HG03103 (cell line): ENCODE data around the gene MRLN.
"Not testable (repeated sequence)": the region's sequence is repeated elsewhere in the genome, so short reads cannot be mapped to it uniquely, and the experiment has no call there.

Source experiments
- ATAC-seq: cut with Tn5 transposase; IDR thresholded peaks from one replicate; pipeline ENCODE4 v1.9.1; 2021; ENCODE audit warnings: low read depth; ENCODE audit not compliant: unreplicated experiment

Gene MRLN

DNA sequence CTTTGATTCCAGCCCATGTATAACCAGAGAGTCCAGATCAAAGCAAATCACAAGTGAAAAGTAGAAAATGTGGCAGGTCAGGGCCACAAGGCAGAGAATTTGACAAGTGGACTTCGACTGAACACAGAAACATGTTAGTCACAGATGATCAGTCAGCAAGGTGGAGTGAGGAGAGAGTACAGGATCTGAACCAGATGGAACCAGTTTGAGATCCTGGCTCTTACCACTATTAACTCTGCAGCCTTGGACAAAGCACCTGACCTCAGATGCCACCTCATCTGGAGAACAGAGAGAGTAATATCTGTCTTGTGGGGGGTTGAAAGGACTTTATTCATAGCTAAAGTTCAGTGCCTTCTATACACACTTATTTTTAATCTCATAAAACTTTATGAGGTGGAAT, 4.4 kb downstream of the MRLN start:
- ATAC-seq = peak; percentile 74

DNA sequence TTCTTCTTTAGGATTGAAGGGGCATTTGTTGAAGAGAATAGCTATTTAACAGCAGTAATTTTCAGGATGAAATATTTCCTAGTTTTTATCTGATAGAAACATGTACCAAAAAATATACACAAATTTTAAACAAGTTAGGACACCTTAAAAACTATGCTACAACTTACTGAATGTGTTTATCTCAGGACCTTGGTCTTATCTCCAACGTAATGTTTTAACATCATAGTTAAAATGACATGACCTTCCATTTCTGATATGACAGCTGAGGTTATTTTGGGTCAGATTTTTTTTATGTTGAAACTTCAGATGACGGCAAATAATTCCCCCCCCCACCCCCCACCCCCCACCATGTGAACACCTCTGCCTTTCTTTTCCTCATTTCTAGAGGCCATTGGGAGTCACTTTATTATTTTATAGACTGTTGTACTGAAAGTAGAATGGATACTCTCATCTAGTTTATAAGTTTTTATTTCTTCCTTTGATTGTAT, 8.0 kb downstream of the MRLN start:
- no peak for ATAC-seq

DNA sequence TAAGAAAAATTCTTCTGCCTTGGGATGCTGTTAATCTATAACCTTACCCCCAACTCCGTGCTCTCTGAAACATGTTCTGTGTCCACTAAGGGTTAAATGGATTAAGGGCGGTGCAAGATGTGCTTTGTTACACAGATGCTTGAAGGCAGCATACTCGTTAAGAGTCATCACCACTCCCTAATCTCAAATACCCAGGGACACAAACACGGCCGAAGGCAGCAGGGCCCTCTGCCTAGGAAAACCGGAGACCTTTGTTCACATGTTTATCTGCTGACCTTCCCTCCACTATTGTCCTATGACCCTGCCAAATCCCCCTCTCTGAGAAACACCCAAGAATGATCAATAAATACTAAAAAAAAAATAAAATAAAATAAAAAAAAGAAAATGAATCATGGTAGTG, 8.5 kb downstream of the MRLN start:
- not testable (repeated sequence) for ATAC-seq

DNA sequence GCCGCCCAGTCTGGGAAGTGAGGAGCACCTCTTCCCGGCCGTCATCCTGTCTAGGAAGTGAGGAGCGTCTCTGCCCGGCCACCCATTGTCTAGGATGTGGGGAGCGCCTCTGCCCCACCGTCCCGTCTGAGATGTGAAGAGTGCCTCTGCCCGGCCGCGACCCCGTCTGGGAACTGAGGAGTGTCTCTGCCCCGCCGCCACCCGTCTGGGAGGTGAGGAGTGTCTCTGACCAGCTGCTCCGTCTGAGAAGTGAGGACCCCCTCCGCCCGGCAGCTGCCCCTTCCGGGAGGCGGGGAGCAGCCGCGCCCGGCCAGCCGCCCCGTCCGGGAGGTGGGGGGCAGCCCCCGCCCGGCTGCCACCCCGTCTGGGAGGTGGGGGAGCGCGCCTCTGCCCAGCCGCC, 9.1 kb downstream of the MRLN start:
- not testable (repeated sequence) for ATAC-seq

DNA sequence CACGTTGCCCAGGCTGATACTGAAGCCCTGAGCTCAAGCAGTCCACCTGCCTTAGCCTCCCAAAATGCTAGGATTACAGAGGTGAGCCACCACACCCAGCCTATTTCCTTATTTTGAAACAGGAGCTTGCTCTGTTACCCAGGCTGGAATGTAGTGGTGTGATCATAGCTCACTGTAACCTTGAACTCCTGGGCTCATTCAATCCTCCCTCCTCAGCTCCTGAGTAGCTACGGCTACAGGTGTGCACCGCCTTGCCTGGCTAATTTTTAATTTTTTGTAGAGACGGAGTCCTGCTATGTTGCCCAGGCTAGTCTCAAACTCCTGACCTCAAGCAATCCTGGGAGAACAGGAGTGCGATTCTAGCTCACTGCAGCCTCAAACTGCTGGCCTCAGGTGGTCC, 11.7 kb downstream of the MRLN start:
- ATAC-seq = no peak

DNA sequence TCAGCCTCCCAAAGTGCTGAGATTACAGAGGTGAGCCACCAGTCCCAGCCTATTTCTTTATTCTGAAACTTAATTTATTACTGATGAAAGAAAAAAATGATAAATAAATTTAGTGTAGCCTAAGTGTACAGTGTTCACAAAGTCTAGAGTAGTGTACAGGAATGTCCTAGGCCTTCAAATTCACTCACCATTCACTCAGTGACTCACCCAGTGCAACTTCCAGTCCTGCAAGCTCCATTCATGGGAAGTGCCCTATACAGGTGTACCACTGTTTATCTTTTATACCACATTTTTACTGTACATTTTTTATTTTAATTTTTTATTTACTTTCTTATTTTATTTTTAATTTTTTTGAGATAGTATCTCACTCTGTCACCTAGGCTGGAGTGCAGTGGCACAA, 12.2 kb downstream of the MRLN start:
- no peak for ATAC-seq

DNA sequence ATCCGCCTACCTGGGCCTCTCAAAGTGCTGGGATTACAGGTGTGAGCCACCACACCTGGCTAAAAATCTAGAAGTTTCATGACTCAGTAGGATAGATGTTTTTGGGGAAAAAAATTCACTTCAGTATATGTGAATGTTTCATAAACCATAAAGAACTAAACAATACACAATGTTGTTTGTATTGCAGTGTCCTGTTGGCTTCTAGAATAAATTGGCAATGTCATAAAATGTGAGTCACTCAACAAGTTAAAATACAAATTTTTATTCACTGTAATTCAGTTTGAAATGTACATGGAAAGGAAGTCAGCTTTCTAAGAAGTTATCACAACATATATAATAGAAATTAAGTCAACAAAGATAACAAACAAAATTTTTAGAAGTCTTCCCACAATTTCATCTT, 16.5 kb downstream of the MRLN start:
- ATAC-seq = no peak

DNA sequence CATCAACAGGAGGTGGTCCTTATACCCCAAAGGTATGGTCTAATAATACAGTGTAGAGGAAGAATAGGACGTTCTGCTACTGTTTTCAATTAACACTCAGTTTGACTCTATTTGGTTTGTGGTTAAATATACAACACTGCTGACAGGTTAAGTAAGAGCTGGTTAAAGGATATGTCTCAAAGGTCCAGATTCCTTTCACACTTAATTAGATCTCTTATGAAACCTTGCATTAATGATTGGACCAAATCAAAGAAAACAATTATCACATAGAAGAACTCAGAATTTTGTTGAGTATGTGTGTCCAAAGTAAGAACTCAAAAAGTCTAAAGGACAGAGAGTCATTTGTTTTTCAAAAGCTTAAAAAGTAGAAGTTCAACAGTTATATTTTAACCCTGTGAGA, 18.0 kb downstream of the MRLN start:
- ATAC-seq = no peak

DNA sequence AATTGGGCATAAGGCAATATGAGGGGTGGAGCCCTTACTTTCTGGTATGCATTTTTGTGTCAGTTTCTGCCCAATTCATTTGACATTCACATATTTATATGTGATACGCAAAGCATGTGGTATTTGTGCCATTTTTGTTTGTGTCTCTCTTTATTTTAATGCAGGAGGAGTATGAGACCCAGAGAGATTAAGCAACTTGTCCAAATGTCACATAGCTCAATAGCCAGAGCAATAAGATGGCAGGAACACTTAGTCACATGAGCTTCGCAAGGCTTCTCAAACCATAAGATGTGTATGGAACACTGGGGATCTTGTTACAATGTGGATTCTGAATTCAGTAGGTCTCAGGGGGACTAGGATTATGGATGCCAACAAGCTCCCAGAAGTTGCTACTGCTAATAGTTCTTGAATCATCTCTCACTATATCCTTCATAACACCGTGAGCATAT, 19.2 kb downstream of the MRLN start:
- ATAC-seq = no peak

DNA sequence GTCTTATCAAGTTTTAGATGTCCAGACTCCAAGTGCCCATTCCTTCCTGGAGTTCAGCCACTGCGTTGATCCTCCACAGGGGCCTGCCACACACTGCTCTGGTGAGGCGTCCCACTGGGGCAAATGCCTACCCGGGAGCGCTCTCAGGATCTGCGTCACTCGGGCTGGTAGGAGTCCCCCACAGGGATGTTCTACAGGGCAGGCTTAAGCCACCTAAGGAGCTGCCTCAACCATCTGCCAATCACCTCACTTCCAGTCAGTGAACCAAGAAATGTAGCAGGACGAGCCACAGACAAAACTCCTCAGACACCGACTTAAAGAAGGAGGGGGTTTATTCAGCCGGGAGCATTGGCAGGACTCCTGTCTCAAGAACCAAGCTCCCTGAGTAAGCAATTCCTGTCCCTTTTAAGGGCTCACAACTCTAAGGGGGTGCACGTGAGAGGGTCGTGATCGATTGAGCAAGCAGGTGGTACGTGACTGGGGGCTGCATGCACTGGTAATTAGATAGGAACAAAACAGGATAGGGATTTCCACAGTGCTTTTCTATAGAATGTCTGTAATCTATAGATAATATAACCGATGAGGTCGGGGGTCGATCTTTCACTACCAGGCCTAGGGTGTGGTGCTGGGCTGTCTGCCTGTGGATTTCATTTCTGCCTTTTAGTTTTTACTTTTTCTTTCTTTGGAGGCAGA, 19.8 kb downstream of the MRLN start:
- not testable (repeated sequence) for ATAC-seq

DNA sequence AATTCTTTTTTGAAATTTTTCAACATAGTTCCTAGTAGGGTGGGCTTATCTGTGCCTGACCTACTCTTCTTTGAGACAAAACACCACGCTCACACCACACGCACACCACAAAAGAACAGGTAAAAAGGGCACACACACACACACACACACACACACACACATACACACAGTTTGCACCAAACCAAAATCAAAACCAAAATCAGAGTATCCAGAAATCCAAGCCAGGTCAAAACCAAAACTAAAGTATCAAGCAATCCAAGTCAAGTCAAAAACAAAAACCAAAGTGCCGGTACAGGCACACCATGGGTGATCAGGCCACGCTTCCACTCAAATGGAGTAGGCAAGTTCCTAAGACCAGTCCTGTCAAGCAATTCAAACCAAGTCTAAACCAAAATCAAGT, 20.4 kb downstream of the MRLN start:
- ATAC-seq = not testable (repeated sequence)

DNA sequence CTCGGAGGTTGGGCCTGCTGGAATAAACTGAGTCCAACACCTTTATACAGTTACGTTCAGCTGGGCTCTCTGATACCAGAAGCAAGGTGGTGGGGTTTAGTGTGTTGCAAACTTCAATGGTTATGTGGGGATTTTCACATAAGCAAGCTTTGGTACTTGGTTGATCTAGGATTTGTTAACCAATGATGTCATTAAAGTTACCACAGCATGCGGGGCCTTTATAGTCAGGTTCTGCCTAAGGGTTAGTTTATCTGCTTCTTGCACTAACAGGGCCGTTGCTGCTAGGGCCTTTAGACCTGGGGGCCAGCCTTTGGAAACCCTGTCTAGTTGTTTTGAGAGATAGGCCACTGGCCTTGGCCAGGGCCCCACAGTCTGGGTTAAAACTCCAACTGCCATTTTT, 24.1 kb downstream of the MRLN start:
- ATAC-seq = not testable (repeated sequence)

DNA sequence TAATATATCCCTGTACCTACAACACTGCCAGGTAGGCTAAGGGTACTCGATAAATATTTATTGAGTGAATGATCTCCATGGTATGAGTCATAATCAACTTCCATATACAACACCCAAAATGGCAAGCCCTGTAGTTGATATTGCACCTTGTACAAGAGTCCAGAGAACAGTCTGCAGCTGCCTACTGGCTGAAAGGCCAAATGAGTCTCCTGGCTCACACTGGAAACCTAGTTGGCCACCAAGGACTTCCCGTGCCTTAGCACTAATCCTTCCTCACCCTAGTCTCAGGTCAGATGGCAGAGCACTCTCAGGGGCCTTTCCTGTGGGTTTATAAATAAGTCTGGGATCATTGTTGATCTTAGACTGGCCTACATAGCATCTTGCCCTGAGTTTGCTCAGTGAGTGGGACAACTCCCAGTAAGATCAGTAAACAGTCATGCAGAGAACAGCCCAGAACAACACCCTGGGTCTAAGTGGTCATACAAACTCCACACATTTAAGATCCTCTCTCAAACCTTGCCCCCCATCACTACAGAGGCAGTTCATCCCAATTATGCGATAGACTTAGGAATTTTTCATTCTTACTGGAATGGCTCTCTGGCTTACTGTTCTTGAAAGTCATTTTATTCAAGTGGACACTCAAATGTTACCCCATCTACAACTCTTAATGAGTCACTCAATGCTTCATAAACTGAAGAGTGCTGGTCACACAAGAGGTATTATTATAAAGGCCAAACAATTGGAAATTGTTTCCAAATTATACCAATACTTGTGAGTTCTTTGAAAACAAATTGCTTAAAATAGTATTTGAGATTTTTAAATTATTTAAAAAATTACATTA, 28.9 kb downstream of the MRLN start:
- ATAC-seq = no peak

DNA sequence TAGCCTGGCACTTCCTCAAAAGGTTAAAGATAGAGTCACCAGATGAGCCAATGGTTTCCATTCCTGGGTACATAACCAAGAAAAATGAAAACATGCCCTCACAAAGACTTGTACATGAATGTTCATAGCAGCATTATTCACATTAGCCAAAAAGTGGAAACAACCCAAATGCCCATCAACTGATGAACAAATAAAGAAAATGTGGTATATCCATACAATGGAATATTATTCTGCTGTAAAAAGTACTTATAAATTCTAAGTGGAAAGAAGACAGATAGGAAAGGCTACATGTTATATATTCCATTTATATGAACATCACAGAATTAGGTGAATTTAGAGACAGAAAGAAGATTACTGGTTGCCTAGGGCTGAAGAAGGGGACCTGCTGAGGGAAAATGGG, 32.9 kb downstream of the MRLN start:
- no peak for ATAC-seq

DNA sequence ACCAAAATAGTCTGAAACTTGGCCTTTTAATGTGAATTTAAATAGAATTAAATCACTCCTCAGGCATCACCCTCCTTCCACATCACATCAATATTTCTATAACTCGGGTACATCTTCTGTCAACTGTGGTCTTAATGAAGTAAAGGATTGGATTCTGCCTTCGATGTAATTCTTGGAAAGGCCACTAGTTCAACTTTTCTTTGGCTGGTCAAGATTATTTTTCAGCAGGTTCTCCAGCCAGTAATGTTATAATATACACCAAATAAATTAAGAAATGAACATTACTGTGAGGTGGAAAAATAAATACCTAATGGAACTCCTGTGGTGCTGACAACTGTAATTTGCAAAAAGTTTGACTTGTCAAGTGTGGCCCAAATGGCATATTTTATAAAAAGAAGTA, 33.9 kb downstream of the MRLN start:
- no peak for ATAC-seq

DNA sequence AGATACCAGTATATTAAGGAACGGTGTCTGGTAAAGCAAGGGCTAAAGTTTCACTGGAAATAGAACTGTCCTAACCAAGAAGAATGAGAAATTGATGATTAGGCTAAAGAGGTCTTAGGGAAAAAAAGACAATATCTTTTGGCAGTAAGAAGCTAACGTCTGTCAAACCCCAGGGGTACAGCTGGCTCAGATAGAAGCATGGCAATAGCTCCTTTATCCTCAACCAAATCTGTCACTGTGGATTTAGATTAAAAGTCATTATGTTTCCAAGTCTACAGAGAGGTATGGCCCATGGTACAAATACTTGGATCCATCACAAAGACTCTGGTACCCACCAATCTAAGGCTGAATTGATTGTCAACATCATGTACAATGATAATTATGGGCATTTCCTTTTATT, 35.0 kb downstream of the MRLN start:
- ATAC-seq = no peak

DNA sequence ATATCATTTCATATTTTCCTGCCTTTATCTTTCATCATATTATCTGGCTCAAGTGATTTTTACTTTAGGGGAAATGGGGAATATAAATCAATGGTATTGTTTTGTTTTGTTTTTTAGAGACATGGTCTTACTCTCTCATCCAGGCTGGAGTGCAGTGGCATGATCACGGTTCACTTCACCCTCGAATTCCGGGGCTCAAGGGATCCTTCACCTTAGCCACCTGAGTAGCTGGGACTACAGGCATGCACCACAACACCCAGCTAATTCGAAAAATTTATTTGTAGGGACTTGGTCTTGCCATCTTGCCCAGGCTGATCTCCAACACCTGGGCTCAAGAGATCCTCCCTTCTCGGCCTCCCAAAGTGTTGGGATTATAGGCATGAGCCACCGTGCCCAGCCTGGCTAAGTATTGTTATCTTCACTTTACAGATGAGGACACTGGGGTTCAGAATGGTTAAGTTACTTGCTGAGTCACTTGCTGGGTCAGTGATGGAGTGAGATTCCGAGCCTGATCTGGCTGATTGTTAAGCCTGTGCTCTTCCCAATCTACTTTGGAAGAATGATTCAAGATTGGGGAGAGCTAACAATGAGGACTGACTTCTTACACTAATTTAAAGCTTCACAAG, 39.9 kb downstream of the MRLN start:
- ATAC-seq = no peak

DNA sequence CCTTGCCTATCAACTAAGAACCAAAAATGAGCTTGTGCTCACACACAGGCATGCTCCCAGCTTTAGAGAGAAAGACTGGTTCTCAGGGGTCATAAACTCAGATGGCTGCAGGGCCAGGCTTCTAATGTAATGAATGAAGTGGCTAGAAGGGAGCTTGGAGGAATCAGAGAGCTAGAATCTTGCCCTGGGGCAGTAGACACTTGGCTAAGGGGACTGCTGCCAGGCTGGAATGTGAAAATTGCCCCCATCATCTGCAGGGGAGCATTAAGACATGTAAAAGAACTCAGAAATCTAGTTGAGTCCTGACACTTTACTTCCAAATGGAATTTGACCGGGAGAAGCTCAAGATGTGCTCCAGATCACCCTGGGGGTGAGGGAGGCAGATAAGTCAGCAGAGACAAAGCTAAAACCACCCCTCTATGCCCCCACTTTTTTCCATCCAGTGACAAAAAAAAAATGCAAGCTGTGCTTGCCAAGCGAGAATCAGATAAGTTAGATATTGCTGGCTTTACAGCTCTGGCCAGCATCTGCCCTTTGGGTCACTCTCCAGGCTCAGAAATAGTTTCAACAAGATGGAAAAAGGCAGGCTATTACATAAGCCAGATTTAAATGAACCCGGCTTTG, 41.3 kb downstream of the MRLN start:
- no peak for ATAC-seq

DNA sequence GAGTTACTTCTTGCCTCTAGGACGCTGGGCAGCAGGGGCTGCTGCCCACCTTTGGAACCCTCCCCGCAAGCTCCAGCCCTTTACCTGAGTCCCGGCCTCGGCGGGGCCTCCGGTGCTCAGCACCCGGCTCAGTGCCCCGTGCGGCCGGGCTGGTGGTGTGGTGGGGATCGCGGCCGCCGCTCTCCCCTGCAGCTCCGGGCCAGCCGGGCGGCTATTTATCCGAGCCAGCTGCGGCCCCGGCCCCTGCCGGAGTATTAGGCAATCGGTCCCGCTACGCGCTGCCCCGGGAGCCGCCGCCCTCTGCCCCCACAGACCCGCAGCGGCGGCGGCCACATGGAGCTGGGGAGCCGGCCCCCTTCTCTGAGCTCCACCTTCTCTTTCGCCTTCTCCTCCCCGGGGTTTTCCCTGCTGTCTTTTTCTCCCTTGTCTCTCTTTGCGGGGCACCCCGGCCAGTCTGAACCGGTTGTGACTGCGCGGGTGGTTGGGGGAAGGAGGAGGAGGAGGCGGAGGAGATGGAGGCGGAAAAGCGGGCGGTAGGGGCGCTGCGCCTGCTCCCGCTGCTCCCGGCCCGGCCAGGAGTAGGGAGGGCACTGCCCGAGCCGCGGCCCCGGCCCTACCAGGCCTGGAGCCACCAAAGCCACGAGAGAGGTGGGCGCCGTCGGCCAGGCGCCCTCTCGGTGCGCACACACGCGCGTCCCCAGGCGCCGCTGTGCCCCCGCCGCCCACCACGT, 43.7 kb downstream of the MRLN start, which contains the start of gene SLC16A9:
TSS of gene SLC16A9 (minus strand) at position 456 of the 731 bp plus-strand sequence. CDS start 25,559 bp downstream, outside the sequence.
- peak; percentile 82 for ATAC-seq

DNA sequence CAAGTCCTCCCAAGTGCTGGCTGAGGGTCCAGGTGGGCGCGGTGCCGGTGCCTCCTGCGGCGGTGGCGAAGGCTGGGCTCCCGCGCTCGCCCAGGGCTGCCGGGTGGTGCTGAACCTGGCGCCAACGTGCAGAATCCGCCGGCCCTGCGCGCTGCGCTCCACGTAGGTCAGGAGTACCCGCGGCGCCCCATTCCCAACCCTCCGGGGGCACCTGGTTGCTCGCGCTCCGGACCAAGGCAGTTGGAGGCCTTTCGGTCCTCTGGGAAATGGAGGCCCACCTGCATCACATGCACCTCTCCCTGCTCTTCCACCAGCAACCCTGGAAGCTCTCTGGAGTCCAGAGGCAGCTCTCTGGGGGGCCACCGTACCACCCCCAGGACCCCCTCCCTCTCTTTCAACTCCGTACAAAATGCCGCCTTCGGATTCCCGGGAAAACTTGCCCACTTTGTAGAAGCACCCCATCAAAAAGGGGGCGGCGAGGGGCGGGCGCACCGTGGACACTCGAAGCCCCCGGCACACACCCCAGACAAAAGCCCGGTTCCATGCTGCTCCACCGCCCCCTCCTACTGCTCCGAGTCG, 44.4 kb downstream of the MRLN start:
- peak; percentile 30 for ATAC-seq
